Embryonic facial prominence (tissue), 1 donor: Measurements from ENCODE around the gene MOB4.
"Not testable (repeated sequence)": the region's sequence is repeated elsewhere in the genome, so short reads cannot be mapped to it uniquely, and the experiment has no call there.

ENCODE experiments used
- DNase-seq: peaks from one replicate; pipeline ENCODE4 v3.0.0-alpha.2; 2016; ENCODE audit errors: extremely low spot score

The MOB4 gene

GRCh38 chr2:197514754-197515153 lies 1.1 kb upstream of the MOB4 start:
- DNase-seq: no peak

- DNase-seq: no peak
Measured at GRCh38 chr2:197515315-197515738, 539 bp upstream of the MOB4 start.

- DNase-seq: no peak
Measured at GRCh38 chr2:197516393-197516761, 511 bp downstream of the MOB4 start.

- DNase-seq: no peak
Measured at GRCh38 chr2:197517150-197517549, 1.3 kb downstream of the MOB4 start.

- DNase-seq: no peak
Measured at GRCh38 chr2:197538412-197538811, 22.5 kb downstream of the MOB4 start.

DNA sequence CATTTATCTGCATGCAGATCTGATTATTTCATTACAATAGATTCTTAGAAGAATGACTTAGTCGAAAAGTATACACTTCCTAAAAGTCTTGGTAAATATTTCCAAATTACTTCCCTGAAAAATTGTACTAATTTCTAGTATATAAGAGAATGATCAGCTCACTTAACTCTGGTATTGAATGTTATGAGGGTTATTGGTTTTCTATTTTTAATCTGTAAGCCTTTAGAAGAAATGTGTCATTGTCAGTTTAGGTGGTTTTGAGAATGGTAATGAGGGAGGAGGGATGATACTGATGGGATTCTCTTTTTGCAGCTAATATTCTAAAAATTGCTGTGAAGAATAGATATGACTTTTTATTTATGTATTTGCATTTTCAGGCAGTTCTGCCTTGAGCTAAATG lies 23.9 kb downstream of the MOB4 start:
- DNase-seq: no peak

GRCh38 chr2:197543206-197543605 lies 27.3 kb downstream of the MOB4 start:
- no peak for DNase-seq

- DNase-seq: no peak
Measured at GRCh38 chr2:197547163-197547900, 31.5 kb downstream of the MOB4 start.

GRCh38 chr2:197548582-197548981 lies 32.7 kb downstream of the MOB4 start:
- no peak for DNase-seq

DNA sequence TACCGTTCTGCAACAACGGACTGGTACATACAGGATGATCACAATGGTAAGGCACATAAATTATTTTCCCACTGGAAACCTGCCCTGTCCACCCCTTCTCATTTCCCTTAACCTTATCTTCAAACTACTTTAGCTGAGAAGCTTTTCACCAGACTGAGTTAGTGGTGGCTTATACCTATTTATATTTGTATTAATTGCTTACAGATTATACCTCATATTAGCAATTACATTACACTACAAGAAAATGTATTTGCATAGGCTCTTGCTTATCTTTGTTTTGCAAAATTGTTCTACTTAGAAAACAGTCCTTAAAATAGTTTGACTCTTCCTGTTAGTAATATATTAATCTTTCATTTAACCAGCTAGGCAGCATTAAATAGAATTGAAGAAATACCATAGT lies 35.4 kb downstream of the MOB4 start:
- not testable (repeated sequence) for DNase-seq

DNA sequence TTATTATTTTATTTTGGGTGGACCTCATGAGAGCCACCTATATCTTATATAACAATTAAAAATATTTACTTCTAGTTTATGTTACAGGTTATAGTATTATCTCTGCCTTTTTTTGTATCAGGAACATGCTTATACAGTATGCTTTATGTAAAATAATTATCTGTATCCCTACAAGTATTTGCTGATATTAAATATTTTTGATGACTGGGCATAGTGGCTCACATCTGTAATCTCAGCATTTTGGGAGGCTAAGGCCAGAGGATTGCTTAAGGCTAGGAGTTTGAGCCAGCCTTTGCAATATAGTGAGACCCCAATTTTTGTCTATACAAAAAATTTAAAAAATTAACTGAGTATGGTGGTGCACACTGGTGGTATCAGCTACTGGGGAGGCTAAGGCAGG lies 39.6 kb downstream of the MOB4 start:
- DNase-seq: no peak

DNA sequence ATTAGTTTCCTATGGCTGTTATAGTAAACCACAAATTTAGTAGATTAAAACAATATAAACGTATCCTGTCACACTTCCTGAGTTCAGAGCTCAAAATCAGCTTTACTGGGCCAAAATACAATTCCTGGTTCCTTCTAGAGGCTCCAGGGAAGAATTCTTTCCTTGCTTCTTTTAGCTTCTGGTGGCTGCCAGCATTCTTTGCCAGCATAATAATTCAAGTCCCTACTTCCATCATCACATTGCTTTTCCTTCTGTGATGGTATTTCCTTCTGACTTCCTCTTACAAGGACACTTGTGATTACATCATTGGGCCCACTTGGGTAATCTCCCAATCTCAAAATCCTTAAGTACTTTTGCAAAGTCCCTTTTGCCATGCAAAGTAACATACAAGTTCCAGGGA lies 40.6 kb downstream of the MOB4 start:
- DNase-seq: no peak

GRCh38 chr2:197558393-197558792 lies 42.5 kb downstream of the MOB4 start:
- DNase-seq: no peak

GRCh38 chr2:197559681-197560080 lies 43.8 kb downstream of the MOB4 start:
- no peak for DNase-seq

DNA sequence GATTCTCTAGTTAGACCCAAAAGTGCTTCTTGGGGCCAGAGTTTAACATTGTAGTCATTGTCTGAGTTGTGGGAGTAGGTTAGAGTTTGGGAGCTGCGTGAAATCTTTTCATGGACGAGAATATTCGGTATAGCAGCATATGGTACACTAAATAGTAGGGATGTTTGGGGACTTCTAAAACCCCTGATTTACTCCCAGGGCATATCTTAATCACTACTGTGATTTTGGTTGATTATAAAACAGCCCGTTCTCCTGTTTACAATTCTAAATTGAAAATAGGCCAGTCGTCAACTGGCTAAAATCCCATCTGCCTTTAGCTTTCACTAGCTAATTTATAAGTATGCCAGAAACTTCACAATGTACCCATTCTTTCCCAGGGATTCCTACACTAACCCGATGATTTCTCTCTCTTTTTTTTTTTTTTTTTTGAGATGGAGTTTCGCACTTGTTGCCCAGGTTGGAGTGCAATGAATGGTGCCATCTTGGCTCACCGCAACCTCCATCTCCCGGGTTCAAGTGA lies 44.3 kb downstream of the MOB4 start:
- DNase-seq: no peak

GRCh38 chr2:197571627-197572271 lies 55.9 kb downstream of the MOB4 start:
- DNase-seq: no peak

- no peak for DNase-seq
Measured at GRCh38 chr2:197573608-197574007, 57.7 kb downstream of the MOB4 start.

DNA sequence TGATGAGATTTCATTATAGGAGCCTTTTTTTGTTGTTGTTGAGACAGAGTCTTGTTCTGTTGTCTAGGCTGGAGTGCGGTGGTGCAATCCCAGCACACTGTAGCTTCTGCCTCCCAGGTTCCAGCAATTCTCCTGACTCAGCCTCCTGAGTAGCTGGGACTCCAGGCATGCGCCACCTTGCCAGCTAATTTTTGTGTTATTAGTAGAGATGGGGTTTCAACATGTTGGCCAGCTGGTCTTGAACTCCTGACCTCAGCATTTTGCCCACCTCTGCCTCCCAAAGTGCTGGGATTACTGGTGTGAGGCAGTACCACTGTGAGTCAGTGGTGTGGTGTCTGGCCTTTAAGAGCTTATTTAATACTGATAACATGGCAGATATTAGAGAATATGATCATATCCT lies 60.1 kb downstream of the MOB4 start:
- no peak for DNase-seq

- DNase-seq: no peak
Measured at GRCh38 chr2:197576631-197577030, 60.8 kb downstream of the MOB4 start.

DNA sequence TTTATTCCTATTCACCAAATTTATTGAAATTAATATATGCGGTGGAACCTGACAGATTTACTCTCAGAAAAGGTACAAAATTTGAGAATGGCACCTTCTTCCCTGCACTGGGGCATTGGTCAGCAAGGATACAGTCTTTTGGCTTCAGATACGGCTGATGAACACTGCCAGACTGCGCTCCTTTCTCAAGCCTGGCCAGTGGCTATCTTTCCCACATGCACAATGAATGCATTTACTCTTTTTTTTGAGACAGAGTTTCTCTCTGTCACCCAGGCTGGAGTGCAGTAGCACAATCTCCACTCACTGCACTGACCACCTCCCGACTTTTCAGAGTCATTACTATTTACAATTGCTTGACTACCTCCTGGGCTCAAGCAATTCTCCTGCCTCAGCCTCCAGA lies 61.6 kb downstream of the MOB4 start:
- DNase-seq: no peak

DNA sequence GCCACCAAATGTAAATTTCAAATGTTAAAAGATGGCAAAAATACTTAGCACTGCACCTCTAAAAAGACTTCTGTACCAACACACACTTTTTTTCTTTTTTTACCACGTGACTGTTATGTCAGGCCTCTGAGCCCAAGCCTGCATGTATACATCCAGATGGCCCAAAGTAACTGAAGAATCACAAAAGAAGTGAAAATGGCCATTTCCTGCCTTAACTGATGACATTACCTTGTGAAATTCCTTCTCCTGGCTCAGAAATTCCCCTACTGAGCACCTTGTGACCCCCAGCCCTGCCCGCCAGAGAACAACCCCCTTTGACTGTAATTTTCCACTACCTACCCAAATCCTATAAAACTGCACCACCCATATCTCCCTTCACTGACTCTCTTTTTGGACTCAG lies 62.4 kb downstream of the MOB4 start:
- DNase-seq: not testable (repeated sequence)

DNA sequence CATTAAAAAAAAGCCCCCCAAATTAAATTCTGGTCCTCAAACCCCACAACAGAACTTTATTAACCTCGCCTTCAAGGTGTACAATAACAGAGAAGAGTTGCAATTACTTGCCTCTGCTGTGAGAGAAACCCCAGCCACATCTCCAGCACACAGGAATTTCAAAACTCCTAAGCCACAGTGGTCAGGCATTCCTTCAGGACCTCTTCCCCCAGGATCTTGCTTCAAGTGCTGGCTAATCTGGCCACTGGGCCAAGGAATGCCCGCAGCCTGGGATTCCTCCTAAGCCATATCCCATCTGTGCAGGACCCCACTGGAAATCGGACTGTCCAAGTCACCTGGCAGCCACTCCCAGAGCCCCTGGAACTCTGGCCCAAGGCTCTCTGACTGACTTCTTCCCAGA lies 64.3 kb downstream of the MOB4 start:
- not testable (repeated sequence) for DNase-seq

- not testable (repeated sequence) for DNase-seq
Measured at GRCh38 chr2:197587255-197587654, 71.4 kb downstream of the MOB4 start.
